SK-N-SH treated with all-trans-retinoic acid at 6 μM for 48 hours (cell line): Measurements from ENCODE around the gene CCL17.

ENCODE experiments used
- ATAC-seq: fragments of 200-7000 bp; cut with Tn5 transposase; 3 replicates; pipeline ENCODE4 v1.9.1; 2020; ENCODE audit warnings: mild to moderate bottlenecking, moderate library complexity
- ARNTL ChIP-seq: fragments of 450-650 bp; formaldehyde crosslinking; IDR thresholded peaks from 2 replicates; pipeline ENCODE4 v1.5.0; 2020; ENCODE audit warnings: low read depth, mild to moderate bottlenecking, moderate library complexity, borderline replicate concordance
- BACH2 ChIP-seq: fragments of 250-450 bp; sonication (Bioruptor Pico); IDR thresholded peaks from 2 replicates; pipeline ENCODE4 v1.9.0; 2021; ENCODE audit warnings: mild to moderate bottlenecking, borderline replicate concordance
- CSDC2 ChIP-seq: fragments of 250-450 bp; sonication (Bioruptor Pico); IDR thresholded peaks from 2 replicates; pipeline ENCODE4 v1.5.0; 2020; ENCODE audit warnings: mild to moderate bottlenecking, moderate library complexity
- CSRNP3 ChIP-seq: fragments of 250-450 bp; sonication (Bioruptor Pico); IDR thresholded peaks from 2 replicates; pipeline ENCODE4 v1.5.1; 2021; ENCODE audit warnings: mild to moderate bottlenecking, moderate library complexity
- ESRRG ChIP-seq: fragments of 250-450 bp; sonication (Bioruptor Pico); IDR thresholded peaks from 2 replicates; pipeline ENCODE4 v1.6.1; 2021; ENCODE audit warnings: mild to moderate bottlenecking
- GLIS3 ChIP-seq: fragments of 250-450 bp; sonication (Bioruptor Pico); IDR thresholded peaks from 2 replicates; pipeline ENCODE4 v1.5.0; 2020; ENCODE audit warnings: mild to moderate bottlenecking, moderate library complexity
- ISL1 ChIP-seq: fragments of 250-450 bp; sonication (Bioruptor Pico); IDR thresholded peaks from 2 replicates; pipeline ENCODE4 v2.1.2; 2022; ENCODE audit warnings: mild to moderate bottlenecking, moderate library complexity
- OSR1 ChIP-seq: fragments of 250-450 bp; sonication (Bioruptor Pico); IDR thresholded peaks from 2 replicates; pipeline ENCODE4 v1.8.0; 2022; ENCODE audit warnings: moderate library complexity, mild to moderate bottlenecking, inconsistent platforms
- PATZ1 ChIP-seq: fragments of 250-450 bp; sonication (Bioruptor Pico); IDR thresholded peaks from 2 replicates; pipeline ENCODE4 v1.8.0; 2020; ENCODE audit warnings: mild to moderate bottlenecking, moderate library complexity, borderline replicate concordance
- PPARA ChIP-seq: fragments of 250-450 bp; sonication (Bioruptor Pico); IDR thresholded peaks from 2 replicates; pipeline ENCODE4 v1.5.0; 2020; ENCODE audit warnings: mild to moderate bottlenecking, borderline replicate concordance
- RARB ChIP-seq: fragments of 250-450 bp; sonication (Bioruptor Pico); IDR thresholded peaks from 2 replicates; pipeline ENCODE4 v1.8.0; 2021; ENCODE audit warnings: mild to moderate bottlenecking, moderate library complexity
- SNAI2 ChIP-seq: fragments of 250-450 bp; sonication (Bioruptor Pico); IDR thresholded peaks from 2 replicates; pipeline ENCODE4 v1.5.0; 2020; ENCODE audit warnings: mild to moderate bottlenecking, moderate library complexity
- TOX ChIP-seq: fragments of 250-450 bp; sonication (Bioruptor Pico); IDR thresholded peaks from 2 replicates; pipeline ENCODE4 v1.8.0; 2021; ENCODE audit warnings: mild to moderate bottlenecking, moderate library complexity, borderline replicate concordance
- TSHZ2 ChIP-seq: fragments of 250-450 bp; sonication (Bioruptor Pico); IDR thresholded peaks from 2 replicates; pipeline ENCODE4 v1.5.0; 2020; ENCODE audit warnings: mild to moderate bottlenecking, moderate library complexity
- ZC3H10 ChIP-seq: fragments of 250-450 bp; sonication (Bioruptor Pico); IDR thresholded peaks from 2 replicates; pipeline ENCODE4 v1.5.1; 2021; ENCODE audit warnings: mild to moderate bottlenecking, moderate library complexity
- ZFP3 ChIP-seq: fragments of 250-450 bp; sonication (Bioruptor Pico); IDR thresholded peaks from 2 replicates; pipeline ENCODE4 v1.5.0; 2020; ENCODE audit warnings: mild to moderate bottlenecking, moderate library complexity
- ZFP30 ChIP-seq: fragments of 450-650 bp; formaldehyde crosslinking; IDR thresholded peaks from 2 replicates; pipeline ENCODE4 v1.5.0; 2022; ENCODE audit warnings: mild to moderate bottlenecking, moderate library complexity
- ZNF565 ChIP-seq: fragments of 450-650 bp; formaldehyde crosslinking; conservative IDR thresholded peaks from 2 replicates; pipeline ENCODE4 v1.5.0; 2020; ENCODE audit warnings: low read depth, mild to moderate bottlenecking, moderate library complexity
- ZNF70 ChIP-seq: fragments of 450-650 bp; formaldehyde crosslinking; IDR thresholded peaks from 2 replicates; pipeline ENCODE4 v1.5.0; 2020; ENCODE audit warnings: mild to moderate bottlenecking, moderate library complexity
- ZNF8 ChIP-seq: fragments of 450-650 bp; formaldehyde crosslinking; IDR thresholded peaks from 2 replicates; pipeline ENCODE4 v1.5.0; 2020; ENCODE audit warnings: mild to moderate bottlenecking, moderate library complexity
- TF ChIP-seq, protein P1 (sequence below): fragments of 250-450 bp; sonication (Bioruptor Pico); IDR thresholded peaks from 2 replicates; pipeline ENCODE4 v1.8.0; 2021; ENCODE audit warnings: low read depth, mild to moderate bottlenecking, moderate library complexity, borderline replicate concordance

CCL17 gene

GRCh38 chr16:57380671-57381462, 23.7 kb upstream of the CCL17 start:
- ATAC-seq, result no peak
- TF ChIP-seq CSDC2, result no peak
- TF ChIP-seq, protein P1, sequence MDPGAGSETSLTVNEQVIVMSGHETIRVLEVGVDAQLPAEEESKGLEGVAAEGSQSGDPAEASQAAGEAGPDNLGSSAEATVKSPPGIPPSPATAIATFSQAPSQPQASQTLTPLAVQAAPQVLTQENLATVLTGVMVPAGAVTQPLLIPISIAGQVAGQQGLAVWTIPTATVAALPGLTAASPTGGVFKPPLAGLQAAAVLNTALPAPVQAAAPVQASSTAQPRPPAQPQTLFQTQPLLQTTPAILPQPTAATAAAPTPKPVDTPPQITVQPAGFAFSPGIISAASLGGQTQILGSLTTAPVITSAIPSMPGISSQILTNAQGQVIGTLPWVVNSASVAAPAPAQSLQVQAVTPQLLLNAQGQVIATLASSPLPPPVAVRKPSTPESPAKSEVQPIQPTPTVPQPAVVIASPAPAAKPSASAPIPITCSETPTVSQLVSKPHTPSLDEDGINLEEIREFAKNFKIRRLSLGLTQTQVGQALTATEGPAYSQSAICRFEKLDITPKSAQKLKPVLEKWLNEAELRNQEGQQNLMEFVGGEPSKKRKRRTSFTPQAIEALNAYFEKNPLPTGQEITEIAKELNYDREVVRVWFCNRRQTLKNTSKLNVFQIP (CRISPR knock-in tag), result no peak

DNA sequence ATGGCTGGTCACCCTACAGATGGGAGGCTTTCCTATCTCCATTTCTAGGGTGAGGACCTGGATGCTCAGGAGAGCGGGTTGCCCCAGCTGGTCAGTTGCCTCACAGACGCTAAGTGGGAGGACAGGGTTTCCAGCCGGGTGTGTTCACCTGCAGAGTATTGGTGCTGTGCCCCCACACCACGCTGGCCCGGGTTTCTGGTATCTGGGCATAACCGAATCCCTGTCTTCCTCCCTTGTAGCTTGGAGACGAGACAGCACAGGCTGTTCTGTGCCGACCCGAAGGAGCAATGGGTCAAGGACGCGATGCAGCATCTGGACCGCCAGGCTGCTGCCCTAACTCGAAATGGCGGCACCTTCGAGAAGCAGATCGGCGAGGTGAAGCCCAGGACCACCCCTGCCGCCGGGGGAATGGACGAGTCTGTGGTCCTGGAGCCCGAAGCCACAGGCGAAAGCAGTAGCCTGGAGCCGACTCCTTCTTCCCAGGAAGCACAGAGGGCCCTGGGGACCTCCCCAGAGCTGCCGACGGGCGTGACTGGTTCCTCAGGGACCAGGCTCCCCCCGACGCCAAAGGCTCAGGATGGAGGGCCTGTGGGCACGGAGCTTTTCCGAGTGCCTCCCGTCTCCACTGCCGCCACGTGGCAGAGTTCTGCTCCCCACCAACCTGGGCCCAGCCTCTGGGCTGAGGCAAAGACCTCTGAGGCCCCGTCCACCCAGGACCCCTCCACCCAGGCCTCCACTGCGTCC, 22.6 kb upstream of the CCL17 start:
- ATAC-seq, result no peak
- TF ChIP-seq TOX (CRISPR knock-in tag), result no peak
- no peak for TF ChIP-seq GLIS3 (CRISPR knock-in tag)
- TF ChIP-seq ARNTL (CRISPR knock-in tag), result no peak
- no peak for TF ChIP-seq ESRRG (CRISPR knock-in tag)
- no peak for TF ChIP-seq BACH2 (CRISPR knock-in tag)
- TF ChIP-seq PATZ1 (CRISPR knock-in tag), result no peak
- TF ChIP-seq RARB (CRISPR knock-in tag), result no peak
- TF ChIP-seq ZC3H10, result no peak
- no peak for TF ChIP-seq TSHZ2
- no peak for TF ChIP-seq ZNF70 (CRISPR knock-in tag)
- no peak for TF ChIP-seq SNAI2 (CRISPR knock-in tag)
- TF ChIP-seq PPARA (CRISPR knock-in tag), result no peak
- no peak for TF ChIP-seq ISL1 (CRISPR knock-in tag)
- TF ChIP-seq ZFP30 (CRISPR knock-in tag), result no peak
- no peak for TF ChIP-seq OSR1

DNA sequence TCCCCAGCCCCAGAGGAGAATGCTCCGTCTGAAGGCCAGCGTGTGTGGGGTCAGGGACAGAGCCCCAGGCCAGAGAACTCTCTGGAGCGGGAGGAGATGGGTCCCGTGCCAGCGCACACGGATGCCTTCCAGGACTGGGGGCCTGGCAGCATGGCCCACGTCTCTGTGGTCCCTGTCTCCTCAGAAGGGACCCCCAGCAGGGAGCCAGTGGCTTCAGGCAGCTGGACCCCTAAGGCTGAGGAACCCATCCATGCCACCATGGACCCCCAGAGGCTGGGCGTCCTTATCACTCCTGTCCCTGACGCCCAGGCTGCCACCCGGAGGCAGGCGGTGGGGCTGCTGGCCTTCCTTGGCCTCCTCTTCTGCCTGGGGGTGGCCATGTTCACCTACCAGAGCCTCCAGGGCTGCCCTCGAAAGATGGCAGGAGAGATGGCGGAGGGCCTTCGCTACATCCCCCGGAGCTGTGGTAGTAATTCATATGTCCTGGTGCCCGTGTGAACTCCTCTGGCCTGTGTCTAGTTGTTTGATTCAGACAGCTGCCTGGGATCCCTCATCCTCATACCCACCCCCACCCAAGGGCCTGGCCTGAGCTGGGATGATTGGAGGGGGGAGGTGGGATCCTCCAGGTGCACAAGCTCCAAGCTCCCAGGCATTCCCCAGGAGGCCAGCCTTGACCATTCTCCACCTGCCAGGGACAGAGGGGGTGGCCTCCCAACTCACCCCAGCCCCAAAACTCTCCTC, 21.9 kb upstream of the CCL17 start:
- ATAC-seq, result no peak
- no peak for TF ChIP-seq ZFP3
- TF ChIP-seq PPARA (CRISPR knock-in tag), result no peak
- TF ChIP-seq ZNF565, result no peak
- no peak for TF ChIP-seq SNAI2 (CRISPR knock-in tag)
- TF ChIP-seq BACH2 (CRISPR knock-in tag), result no peak
- TF ChIP-seq ESRRG (CRISPR knock-in tag), result no peak
- TF ChIP-seq GLIS3 (CRISPR knock-in tag), result no peak
- TF ChIP-seq CSRNP3 (CRISPR knock-in tag), result no peak
- no peak for TF ChIP-seq ZC3H10
- TF ChIP-seq, protein P1 (CRISPR knock-in tag), result no peak
- no peak for TF ChIP-seq ZNF8
- TF ChIP-seq TSHZ2, result no peak
- TF ChIP-seq ISL1 (CRISPR knock-in tag), result no peak
- TF ChIP-seq RARB (CRISPR knock-in tag), result no peak
